ENCODE results near the gene STK10. TPM values are rescaled to one million over a fixed set of nuclear protein-coding genes. Genes with fewer than 3 reads are reported as not detected.

Gene STK10
- total and polyA plus RNA-seq, 2 of the 8 experiments (the other 6 are each of a cell fraction or from before 2014, with no cell fraction given) = 10.5 to 21.4 TPM

GRCh38 chr5:172102913-172103626 lies 85.0 kb downstream of the STK10 start:
- DNase-seq (ENCODE audit: low read depth in 1 of 2, low spot score in 2 of 2) (no peak), FAIRE-seq (no peak)
- no peak for TF ChIP-seq SIRT6 (IDR thresholded peaks at IDR 0.05; ENCODE audit: low read length)
- TF ChIP-seq TEAD4 (IDR thresholded peaks at IDR 0.05; ENCODE audit: low read depth, low read length) = peak; percentile 63
- H3K27ac ChIP-seq (ENCODE audit: low read depth, low read length) = no peak overlapping the region
- peaks cover 0 to 4% of the 10 kb centered on the region in 2 experiments for H4K20me1 ChIP-seq (replicated peaks in 1 of 2; ENCODE audit: control insufficient read depth in 1 of 2, insufficient read depth in 2 of 2, low read length in 2 of 2)
- peak overlapping the region; percentile 36 for H4K5ac ChIP-seq (ENCODE audit: insufficient read length, low read depth, low read length)
- H2AFZ ChIP-seq (ENCODE audit: low read length) = no peak overlapping the region
- 56% methylated on average over 21 of the region's 21 CpGs; no CpG with 5 or more reads in 1 of the 2 experiments for WGBS, 2 experiments (ENCODE audit: extremely low coverage in 1 of 2, insufficient coverage in 1 of 2, insufficient read length in 1 of 2, insufficient replicate concordance in 2 of 2, low coverage in 1 of 2, low lambda C conversion rate in 2 of 2, missing lambda C conversion rate in 1 of 2)
- no peaks in the 10 kb centered on the region for H3K36me3 ChIP-seq (ENCODE audit: control insufficient read depth in 2 of 4, insufficient read depth in 4 of 4, low read length in 3 of 4)
- H3K79me2 ChIP-seq (ENCODE audit: control insufficient read depth in 1 of 2, insufficient read depth in 2 of 2, low read length in 2 of 2) = no peaks in the 10 kb centered on the region
- ChIA-PET CTCF (ENCODE audit: partially characterized antibody) (interaction anchor here (0.7 to 6.1 kb wide), 6 partner anchors 9 to 263 kb away, joined by 3 to 64 read pairs (median 4); no protein-coding TSS in a partner anchor), POLR2A (ENCODE audit: partially characterized antibody) (interaction anchor here (0.7 to 0.9 kb wide), 3 partner anchors 55 to 180 kb away, joined by 3 read pairs; partner anchors contain the start of gene UBTD2)
- H3K27me3 ChIP-seq (replicated peaks in 1 of 4; ENCODE audit: control insufficient read depth in 3 of 4, extremely low read depth in 1 of 4, insufficient read depth in 3 of 4, low read length in 3 of 4) = no peaks in the 10 kb centered on the region
- H4K91ac ChIP-seq (replicated peaks; ENCODE audit: insufficient read length, low read length) = peak overlapping the region; percentile 58
- no peak overlapping the region; a peak in 1 of 8 replicates for H3K4me3 ChIP-seq (ENCODE audit: extremely low read depth in 1 of 4, insufficient read depth in 2 of 4, low read depth in 3 of 4, low read length in 4 of 4)
- H3K14ac ChIP-seq (ENCODE audit: insufficient read length) = no peak overlapping the region
- H3K23ac ChIP-seq (ENCODE audit: insufficient read length) = no peak overlapping the region
- H3K18ac ChIP-seq (ENCODE audit: extremely low read depth, low read length) = peak overlapping the region; percentile 73; the same call in 1 of the 2 replicates
- H3K23me2 ChIP-seq (ENCODE audit: low read depth, low read length) = peaks cover 4% of the 10 kb centered on the region; the same call in 1 of the 2 replicates
- no peak overlapping the region for H3K4ac ChIP-seq (replicated peaks; ENCODE audit: insufficient read length, low read depth, low read length)
- H2BK20ac ChIP-seq (ENCODE audit: low read length) = 0 out of 2 replicates have a peak overlapping the region, but pooled peaks have one; percentile 27
- H3K9me3 ChIP-seq (ENCODE audit: insufficient read depth in 2 of 2, low read depth in 1 of 2, low read length in 1 of 2) = no peaks in the 10 kb centered on the region
- H4K8ac ChIP-seq (ENCODE audit: extremely low read depth, insufficient read depth, low read length) = peak overlapping the region; percentile 28; the same call in 1 of the 2 replicates
- peaks cover 0 to 30% (median 15%) of the 10 kb centered on the region in 4 experiments; a peak in 6 of 7 replicates for H3K4me1 ChIP-seq (replicated peaks in 1 of 4; ENCODE audit: control insufficient read depth in 3 of 4, insufficient read depth in 4 of 4, low read length in 3 of 4)
- H3K79me1 ChIP-seq (ENCODE audit: low read depth, low read length) = no peaks in the 10 kb centered on the region
- no peak overlapping the region for H2BK120ac ChIP-seq (replicated peaks; ENCODE audit: low read depth, low read length)
- H2BK12ac ChIP-seq (ENCODE audit: low read depth, low read length) = peak overlapping the region; percentile 75; the same call in 1 of the 2 replicates
- peak overlapping the region; percentile 61; the same call in 1 of the 2 replicates for H2BK15ac ChIP-seq (ENCODE audit: low read length)
- peak overlapping the region; percentile 8 to 50; a peak in 3 of 4 replicates for H3K4me2 ChIP-seq (ENCODE audit: insufficient read depth in 1 of 2, low read depth in 2 of 2, low read length in 2 of 2)
- no peak overlapping the region for H3K56ac ChIP-seq (replicated peaks; ENCODE audit: insufficient read length, low read depth, low read length)
- peak overlapping the region; percentile 60; the same call in 1 of the 2 replicates for H2BK5ac ChIP-seq (ENCODE audit: low read depth, low read length)
- H2AK5ac ChIP-seq (ENCODE audit: low read depth, low read length) = no peak overlapping the region
- H3K9ac ChIP-seq (replicated peaks in 1 of 4; ENCODE audit: extremely low read depth in 1 of 4, low read depth in 3 of 4, low read length in 3 of 4) = no peak overlapping the region

All from H1 (cell line).